Hematopoietic multipotent progenitor cell treated with erythropoietin and hydrocortisone succinate and interleukin-3 and kit ligand, for 15 days (in vitro differentiated cells): Measurements from ENCODE around the gene SLC11A2.
"Not testable (repeated sequence)": the region's sequence is repeated elsewhere in the genome, so short reads cannot be mapped to it uniquely, and the experiment has no call there.

ENCODE experiments used
- DNase-seq: peaks from one replicate; pipeline ENCODE4 v3.0.0-alpha.2; 2015; ENCODE audit warnings: low spot score

The SLC11A2 gene

GRCh38 chr12:50990147-50990727 is 35.9 kb downstream of the SLC11A2 start:
- DNase-seq = no peak

GRCh38 chr12:50988871-50989270 is 37.3 kb downstream of the SLC11A2 start:
- no peak for DNase-seq

- DNase-seq = no peak
These were observed 38.1 kb downstream of the SLC11A2 start for GRCh38 chr12:50988051-50988450.

GRCh38 chr12:50986966-50987737 is 39.0 kb downstream of the SLC11A2 start:
- DNase-seq = peak; percentile 49

- no peak for DNase-seq
These were observed 40.9 kb downstream of the SLC11A2 start for GRCh38 chr12:50985322-50985721.

- no peak for DNase-seq
These were observed 41.4 kb downstream of the SLC11A2 start for GRCh38 chr12:50984586-50985298.

- no peak for DNase-seq
These were observed 44.6 kb downstream of the SLC11A2 start for GRCh38 chr12:50981319-50982239.

- no peak for DNase-seq
These were observed 45.6 kb downstream of the SLC11A2 start for GRCh38 chr12:50980545-50980944.

GRCh38 chr12:50979369-50980052 is 46.7 kb downstream of the SLC11A2 start:
- no peak for DNase-seq

GRCh38 chr12:50971946-50972345 is 54.2 kb downstream of the SLC11A2 start:
- DNase-seq = no peak

GRCh38 chr12:50964432-50964831 is 61.8 kb downstream of the SLC11A2 start:
- no peak for DNase-seq

GRCh38 chr12:50961708-50962107 is 64.5 kb downstream of the SLC11A2 start:
- no peak for DNase-seq

GRCh38 chr12:50960130-50960529 is 66.1 kb downstream of the SLC11A2 start:
- DNase-seq = no peak

GRCh38 chr12:50955697-50956096 is 70.5 kb downstream of the SLC11A2 start:
- no peak for DNase-seq

GRCh38 chr12:50955288-50955687 is 70.9 kb downstream of the SLC11A2 start:
- no peak for DNase-seq

- DNase-seq = not testable (repeated sequence)
These were observed 71.4 kb downstream of the SLC11A2 start for GRCh38 chr12:50954789-50955188.

GRCh38 chr12:50953047-50953446 is 73.1 kb downstream of the SLC11A2 start:
- no peak for DNase-seq

GRCh38 chr12:50952510-50952909 is 73.7 kb downstream of the SLC11A2 start, which contains the start of gene HIGD1C:
TSS of gene HIGD1C (plus strand) at chr12:50952544. CDS start at chr12:50953999, 1,455 bp downstream.
- no peak for DNase-seq

- no peak for DNase-seq
These were observed 75.1 kb downstream of the SLC11A2 start for GRCh38 chr12:50951112-50951511.

GRCh38 chr12:50949801-50950302 is 76.3 kb downstream of the SLC11A2 start:
- DNase-seq = no peak

GRCh38 chr12:50948798-50949197 is 77.4 kb downstream of the SLC11A2 start:
- no peak for DNase-seq
